ENCODE measurements around the gene PCLO. TPM values are rescaled to one million over a fixed set of nuclear protein-coding genes. Genes with fewer than 3 reads are reported as not detected.

The PCLO gene
- total RNA-seq, 1 experiment from 2014 or later = 7.5 TPM

DNA sequence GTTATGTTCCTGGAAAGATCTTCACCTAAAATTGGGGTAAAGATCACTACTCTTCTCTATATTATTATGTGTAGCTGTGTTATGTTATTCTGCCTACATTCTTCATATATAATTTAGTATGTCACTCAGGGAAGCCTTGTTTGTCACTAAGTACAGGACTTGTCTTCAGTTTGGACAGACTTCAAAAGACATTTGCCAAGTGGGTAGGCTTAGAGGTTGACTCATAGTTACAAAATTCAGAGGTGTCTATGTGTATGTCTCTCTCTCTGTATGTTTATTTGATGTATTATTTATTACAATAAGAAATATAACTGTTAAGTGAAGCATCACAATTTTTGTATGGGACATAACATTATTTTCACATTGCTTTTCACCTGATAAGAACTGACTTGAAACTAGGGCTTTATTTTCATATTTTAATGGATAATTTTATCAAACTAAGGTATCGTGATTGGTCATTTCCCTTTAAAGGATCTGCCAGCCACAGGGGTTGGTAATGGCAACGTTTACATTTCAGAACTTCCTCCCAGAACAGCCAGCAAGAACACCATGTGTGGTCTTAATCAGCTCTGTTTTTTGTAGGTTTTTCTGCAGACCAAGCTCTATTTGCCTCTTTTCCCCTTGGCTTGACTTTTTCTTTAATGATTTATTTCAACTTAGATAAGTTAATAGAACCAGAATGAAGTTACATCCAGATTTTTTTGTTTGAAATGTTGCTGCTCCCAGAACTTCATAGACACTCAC lies 457.0 kb downstream of the PCLO start:
- no TSS peak for BruUV-seq (replicated peaks)
- H3K4me2 ChIP-seq (ENCODE audit: low read length) = no peak overlapping the region
- TF ChIP-seq, protein P1, sequence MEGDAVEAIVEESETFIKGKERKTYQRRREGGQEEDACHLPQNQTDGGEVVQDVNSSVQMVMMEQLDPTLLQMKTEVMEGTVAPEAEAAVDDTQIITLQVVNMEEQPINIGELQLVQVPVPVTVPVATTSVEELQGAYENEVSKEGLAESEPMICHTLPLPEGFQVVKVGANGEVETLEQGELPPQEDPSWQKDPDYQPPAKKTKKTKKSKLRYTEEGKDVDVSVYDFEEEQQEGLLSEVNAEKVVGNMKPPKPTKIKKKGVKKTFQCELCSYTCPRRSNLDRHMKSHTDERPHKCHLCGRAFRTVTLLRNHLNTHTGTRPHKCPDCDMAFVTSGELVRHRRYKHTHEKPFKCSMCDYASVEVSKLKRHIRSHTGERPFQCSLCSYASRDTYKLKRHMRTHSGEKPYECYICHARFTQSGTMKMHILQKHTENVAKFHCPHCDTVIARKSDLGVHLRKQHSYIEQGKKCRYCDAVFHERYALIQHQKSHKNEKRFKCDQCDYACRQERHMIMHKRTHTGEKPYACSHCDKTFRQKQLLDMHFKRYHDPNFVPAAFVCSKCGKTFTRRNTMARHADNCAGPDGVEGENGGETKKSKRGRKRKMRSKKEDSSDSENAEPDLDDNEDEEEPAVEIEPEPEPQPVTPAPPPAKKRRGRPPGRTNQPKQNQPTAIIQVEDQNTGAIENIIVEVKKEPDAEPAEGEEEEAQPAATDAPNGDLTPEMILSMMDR (conservative IDR thresholded peaks at IDR 0.05; ENCODE audit: low read depth, low read length) = no peak
- TF ChIP-seq EZH2phosphoT487 (IDR thresholded peaks at IDR 0.05; ENCODE audit: borderline replicate concordance, low read length) (no peak), EZH2 (IDR thresholded peaks at IDR 0.05; ENCODE audit: low read length, unreplicated experiment) (no peak)
- no peaks in the 10 kb centered on the region for H3K79me2 ChIP-seq (ENCODE audit: low read length)
- no peak overlapping the region for H3K9ac ChIP-seq (ENCODE audit: low read length)
- no peaks in the 10 kb centered on the region for H3K9me3 ChIP-seq (ENCODE audit: low read length)
- H3K27ac ChIP-seq (ENCODE audit: low read length) = no peak overlapping the region
- H4K20me1 ChIP-seq (ENCODE audit: low read length) = no peaks in the 10 kb centered on the region
- intact Hi-C loops (cut with micrococcal nuclease) = no loop called here
- ChIA-PET CTCF (no interaction called here), POLR2A (ENCODE audit: unreplicated experiment) (no interaction called here)
- ATAC-seq (peak; percentile 62), DNase-seq (peak; percentile 27)
- no peaks in the 10 kb centered on the region for H3K36me3 ChIP-seq (ENCODE audit: low read depth, low read length)
- no peak overlapping the region for H2AFZ ChIP-seq (ENCODE audit: low read length)
- H3K4me3 ChIP-seq (ENCODE audit: low read length) = no peak overlapping the region
- peaks cover 5% of the 10 kb centered on the region for H3K4me1 ChIP-seq (ENCODE audit: insufficient read depth, low read length)
- no peaks in the 10 kb centered on the region for H3K27me3 ChIP-seq (ENCODE audit: low read length)
- H3K9me2 ChIP-seq (replicated peaks; ENCODE audit: low read length) = no peaks in the 10 kb centered on the region
- no peaks in the 10 kb centered on the region for H3F3A ChIP-seq (ENCODE audit: low read length, unreplicated experiment)

DNA sequence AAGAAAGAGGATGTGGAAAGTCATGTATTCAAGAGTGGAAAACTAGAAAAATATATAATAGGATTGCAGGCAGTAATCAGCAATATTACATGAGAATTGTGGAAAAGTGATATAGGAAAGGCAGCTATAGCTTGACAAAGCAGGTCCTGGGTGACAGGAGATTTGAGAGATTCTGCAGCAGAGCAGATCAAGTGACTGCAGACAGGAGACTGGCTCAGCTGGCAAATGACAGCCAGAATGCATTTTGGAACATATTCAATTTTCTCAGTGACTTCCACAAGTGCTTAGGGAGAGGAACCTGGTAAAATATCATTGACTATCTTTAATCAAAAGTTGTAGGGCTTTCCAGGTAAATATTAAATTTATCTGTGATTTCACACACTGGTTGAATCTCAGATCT lies 458.6 kb downstream of the PCLO start:
- no peak for ATAC-seq

More for the DNA sequence above, 458.6 kb downstream of the PCLO start:
- Histone ChIP-seq H3K9me3 (ENCODE audit: low read length) (peaks cover 4% of the 10 kb centered on the region; the same call in 1 of the 2 replicates), H3K79me2 (ENCODE audit: low read length) (no peaks in the 10 kb centered on the region), H3K27ac (ENCODE audit: low read length) (no peak overlapping the region), H3K27me3 (ENCODE audit: low read length) (no peaks in the 10 kb centered on the region), H3K4me2 (ENCODE audit: low read length) (no peak overlapping the region), H3K36me3 (ENCODE audit: low read depth, low read length) (peaks cover under 1% of the 10 kb centered on the region; the same call in 1 of the 2 replicates), H3K4me1 (ENCODE audit: insufficient read depth, low read length) (peaks cover 13% of the 10 kb centered on the region), H2AFZ (ENCODE audit: low read length) (no peak overlapping the region), H3K9me2 (replicated peaks; ENCODE audit: low read length) (no peaks in the 10 kb centered on the region), H4K20me1 (ENCODE audit: low read length) (no peaks in the 10 kb centered on the region), H3K9ac (ENCODE audit: low read length) (no peak overlapping the region), H3K4me3 (ENCODE audit: low read length) (no peak overlapping the region), H3F3A (ENCODE audit: low read length, unreplicated experiment) (peaks cover 12% of the 10 kb centered on the region)
- TF ChIP-seq EZH2phosphoT487 (IDR thresholded peaks at IDR 0.05; ENCODE audit: borderline replicate concordance, low read length) (no peak), EZH2 (IDR thresholded peaks at IDR 0.05; ENCODE audit: low read length, unreplicated experiment) (no peak)
- TF ChIP-seq, protein P1 (conservative IDR thresholded peaks at IDR 0.05; ENCODE audit: low read depth, low read length) = no peak
- intact Hi-C loops (cut with micrococcal nuclease) = no loop called here
- POLR2A ChIA-PET (ENCODE audit: unreplicated experiment) = no interaction called here
- CTCF ChIA-PET = no interaction called here
- BruUV-seq (replicated peaks) = no TSS peak
- DNase-seq = no peak
